Thyroid gland (tissue), 4 donors: ENCODE measurements around the gene DMRTB1.

Source experiments
- CTCF ChIP-seq, 6 experiments: fragments of 200-600 bp in 3 of 6; fragments of 450-650 bp in 3 of 6; sonication (generic) in 3 of 6; IDR thresholded peaks; one replicate each; pipeline ENCODE4 v1.5.1; 2016 to 2019; ENCODE audit warnings: antibody characterized with exemption in 6 of 6, mild to moderate bottlenecking in 2 of 6, inconsistent platforms in 1 of 6, moderate library complexity in 1 of 6
- POLR2A ChIP-seq, 2 donors: fragments of 450-650 bp; IDR thresholded peaks; one replicate each; pipeline ENCODE4 v1.6.1; 2017; ENCODE audit warnings: antibody characterized with exemption in 2 of 2, mild to moderate bottlenecking in 2 of 2, moderate library complexity in 1 of 2

GRCh38 chr1:53411541-53412152 is 47.6 kb upstream of the DMRTB1 start:
- TF ChIP-seq CTCF (IDR thresholded peaks at IDR 0.05), result no peak
- TF ChIP-seq POLR2A (IDR thresholded peaks at IDR 0.05), result no peak
